Spleen (tissue), 7 donors: ENCODE measurements around the gene P2RY13.

Source experiments
- CTCF ChIP-seq, 11 experiments: fragments of 200-600 bp in 7 of 11; fragments of 450-650 bp in 4 of 11; sonication (generic) in 4 of 11; IDR thresholded peaks in 8 of 11; conservative IDR thresholded peaks in 3 of 11; 1 replicate in 7 of 11; 2 replicates in 4 of 11; pipeline versions ENCODE4 v1.4.0 to v1.8.0; 2016 to 2021; ENCODE audit warnings: antibody characterized with exemption in 11 of 11, inconsistent platforms in 4 of 11, mild to moderate bottlenecking in 1 of 11
- POLR2A ChIP-seq, 3 donors: fragments of 450-650 bp; IDR thresholded peaks; one replicate each; pipeline ENCODE4 v1.5.1; 2017; ENCODE audit warnings: antibody characterized with exemption in 3 of 3, mild to moderate bottlenecking in 1 of 3
- POLR2AphosphoS5 ChIP-seq, 3 donors: sonication (generic); formaldehyde crosslinking; IDR thresholded peaks; one replicate each; pipeline ENCODE4 v1.5.1; 2017; ENCODE audit warnings: antibody characterized with exemption in 3 of 3
- donor health status: DM: no; HTN: no; CAD: no; lungs with moderate emphysema.
- donor health status: DM: no; HTN: no; CAD: no.
- donor health status: DM: no; HTN: no; CAD: no.

GRCh38 chr3:151318313-151318712 is 11.0 kb downstream of the P2RY13 start:
- TF ChIP-seq CTCF (IDR thresholded peaks at IDR 0.05 in 8 of 11, conservative IDR thresholded peaks at IDR 0.05 in 3 of 11) = no peak
- TF ChIP-seq POLR2A (IDR thresholded peaks at IDR 0.05) = no peak
- TF ChIP-seq POLR2AphosphoS5 (IDR thresholded peaks at IDR 0.05) = no peak
